Stimulated activated CD8-positive, alpha-beta memory T cell treated with anti-CD3 and anti-CD28 coated beads, Interleukin-15, amount 100 ng/mL, for 24 hours (primary cell): ENCODE results near the gene ASB7.

Source experiments
- DNase-seq: peaks from one replicate; pipeline ENCODE4 v3.0.0-alpha.2; 2020; ENCODE audit warnings: low read depth

The ASB7 gene

GRCh38 chr15:100686021-100686724, 83.8 kb downstream of the ASB7 start:
- DNase-seq: no peak

GRCh38 chr15:100686725-100687473, 84.5 kb downstream of the ASB7 start:
- DNase-seq: no peak

- DNase-seq: no peak
Measured at GRCh38 chr15:100687582-100688141, 85.3 kb downstream of the ASB7 start.

- no peak for DNase-seq
Measured at GRCh38 chr15:100688549-100689120, 86.2 kb downstream of the ASB7 start.

GRCh38 chr15:100689131-100689899, 86.9 kb downstream of the ASB7 start:
- no peak for DNase-seq

GRCh38 chr15:100690032-100690794, 87.8 kb downstream of the ASB7 start:
- DNase-seq: no peak

- DNase-seq: no peak
Measured at GRCh38 chr15:100690795-100691158, 88.4 kb downstream of the ASB7 start.

- DNase-seq: no peak
Measured at GRCh38 chr15:100691321-100691720, 88.9 kb downstream of the ASB7 start.

GRCh38 chr15:100692246-100692645, 89.9 kb downstream of the ASB7 start:
- no peak for DNase-seq

- DNase-seq: no peak
Measured at GRCh38 chr15:100692671-100693070, 90.3 kb downstream of the ASB7 start.

- no peak for DNase-seq
Measured at GRCh38 chr15:100693451-100693850, 91.1 kb downstream of the ASB7 start.

GRCh38 chr15:100694381-100695021, 92.1 kb downstream of the ASB7 start:
- DNase-seq: no peak

- no peak for DNase-seq
Measured at GRCh38 chr15:100695048-100695447, 92.7 kb downstream of the ASB7 start.

- no peak for DNase-seq
Measured at GRCh38 chr15:100696452-100696851, 94.1 kb downstream of the ASB7 start.
